Stomach (tissue), 9 donors: ENCODE results near the gene CAPN9. TPM values are rescaled to one million over a fixed set of nuclear protein-coding genes. Genes with fewer than 3 reads are reported as not detected.

Source experiments
- DNase-seq, 2 donors: peaks; one replicate each; pipeline versions ENCODE4 v3.0.0 to v3.0.0-alpha.2; 2013 to 2019
- H3K27ac ChIP-seq, 5 donors: fragments of 200-600 bp in 4 of 5; sonication (generic) in 4 of 5; one replicate each; pipeline ENCODE4 v1.5.1; 2013 to 2019; ENCODE audit warnings: mild to moderate bottlenecking in 1 of 5, moderate library complexity in 1 of 5
- H3K27me3 ChIP-seq, 3 donors: fragments of 200-600 bp; sonication (generic); one replicate each; pipeline ENCODE4 v1.5.1; 2017 to 2019; ENCODE audit warnings: mixed run types in 1 of 3
- H3K36me3 ChIP-seq, 4 donors: fragments of 200-600 bp; sonication (generic); 1 replicate in 3 of 4; 2 replicates in 1 of 4; pipeline ENCODE4 v1.5.1; 2016 to 2019
- H3K4me1 ChIP-seq, 4 donors: fragments of 200-600 bp; sonication (generic); one replicate each; pipeline ENCODE4 v1.5.1; 2016 to 2019
- H3K4me3 ChIP-seq, 4 donors: fragments of 200-600 bp; sonication (generic) in 3 of 4; one replicate each; pipeline ENCODE4 v1.5.1; 2016 to 2019; ENCODE audit warnings: mild to moderate bottlenecking in 1 of 4
- H3K9me3 ChIP-seq, 4 donors: fragments of 200-600 bp; sonication (generic); one replicate each; pipeline ENCODE4 v1.5.1; 2016 to 2019
- EP300 ChIP-seq: sonication (generic); formaldehyde crosslinking; IDR thresholded peaks from one replicate; pipeline ENCODE4 v1.6.1; 2017; ENCODE audit warnings: antibody characterized with exemption
- POLR2A ChIP-seq, 4 donors: fragments of 450-650 bp; IDR thresholded peaks; one replicate each; pipeline ENCODE4 v1.6.1; 2016; ENCODE audit warnings: antibody characterized with exemption in 4 of 4, control low read depth in 2 of 4, mild to moderate bottlenecking in 1 of 4, moderate library complexity in 1 of 4
- POLR2AphosphoS5 ChIP-seq, 3 donors: sonication (generic); formaldehyde crosslinking; IDR thresholded peaks; one replicate each; pipeline ENCODE4 v1.6.1; 2016; ENCODE audit warnings: antibody characterized with exemption in 3 of 3
- WGBS, 5 donors: extraction: QIAGEN DNeasy Blood & Tissue Kit in 3 of 5; methylation state at CpG; one replicate each; pipeline versions ENCODE4 v1.1.5 to v1.1.7; 2013 to 2018; 5-methylcytosine and 5-hydroxymethylcytosine counted together
- intact Hi-C: fragments of 100-400 bp; cut with DNase I; formaldehyde crosslinking; loops from one replicate; pipeline ENCODE4 v1.15.1; 2023; ENCODE audit warnings: low total_unique reads
- polyA plus RNA-seq, 3 donors: library from polyadenylated mRNA; stranded (reverse); fragments of 200-250 nt; gene quantifications; one replicate each; pipeline ENCODE4 v1.2.3, GENCODE V29; 2013
- total RNA-seq, 5 donors: library from RNA; depleted of rRNA; stranded (reverse); fragments of >200 nt; gene quantifications; one replicate each; pipeline versions ENCODE4 v1.1.0 to v1.2.3, GENCODE V29; 2014 to 2016
- TF ChIP-seq, protein P1 (sequence below), 7 experiments: fragments of 450-650 bp in 4 of 7; fragments of 200-600 bp in 3 of 7; sonication (generic) in 3 of 7; IDR thresholded peaks; one replicate each; pipeline ENCODE4 v1.5.1; 2016 to 2019; ENCODE audit warnings: antibody characterized with exemption in 7 of 7, control low read depth in 2 of 7, mild to moderate bottlenecking in 1 of 7
- donor health status: healthy with polysubstance abuse.
- donor health status: Bipolar disorder and iron deficiency.
- donor health status: healthy.

The CAPN9 gene
- total and polyA plus RNA-seq, 8 donors, result 2.6 to 68.3 (median 46.7) TPM

DNA sequence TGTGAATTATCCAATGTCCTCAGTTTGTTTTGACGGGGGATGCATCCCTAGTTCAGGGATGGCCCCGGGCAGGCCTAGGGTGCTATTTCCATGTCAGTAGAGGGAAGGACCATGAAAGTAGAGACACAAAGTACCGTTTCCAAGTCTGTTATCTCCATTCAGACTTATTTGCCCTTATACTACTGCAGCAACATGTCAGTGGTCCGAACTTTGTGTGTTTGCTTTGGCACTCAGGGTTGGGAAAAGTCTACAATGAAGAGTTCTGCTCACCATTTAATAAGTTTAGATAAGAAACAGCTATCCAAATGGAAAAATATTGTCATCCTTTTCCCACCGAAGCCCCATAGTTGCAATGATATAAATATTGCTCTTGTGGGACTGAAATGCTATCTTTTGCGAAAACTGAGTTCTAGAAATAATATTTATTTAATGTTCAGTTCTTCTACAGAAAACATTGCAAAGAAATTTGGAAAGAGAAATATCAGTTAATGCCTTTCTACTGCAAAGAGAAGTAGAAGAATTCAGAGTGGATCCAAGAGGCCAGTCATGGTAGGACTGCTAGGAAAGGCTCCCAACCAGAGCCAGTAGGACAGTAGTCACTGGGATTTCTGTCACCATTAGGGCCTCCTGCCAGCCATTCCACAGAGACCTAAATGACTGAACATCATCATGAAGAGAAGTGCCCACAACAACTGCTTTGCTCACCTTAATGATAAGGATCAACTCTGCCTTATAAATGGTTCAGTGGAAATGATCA is 21.8 kb upstream of the CAPN9 start:
- WGBS, 5 donors, result 42 to 62% (median 52%) methylated on average over 6 of the region's 6 CpGs
- H3K4me1 ChIP-seq, result peaks cover 6 to 10% (median 7%) of the 10 kb centered on the region in 4 donors
- TF ChIP-seq POLR2AphosphoS5 (IDR thresholded peaks at IDR 0.05), result no peak
- TF ChIP-seq, protein P1, sequence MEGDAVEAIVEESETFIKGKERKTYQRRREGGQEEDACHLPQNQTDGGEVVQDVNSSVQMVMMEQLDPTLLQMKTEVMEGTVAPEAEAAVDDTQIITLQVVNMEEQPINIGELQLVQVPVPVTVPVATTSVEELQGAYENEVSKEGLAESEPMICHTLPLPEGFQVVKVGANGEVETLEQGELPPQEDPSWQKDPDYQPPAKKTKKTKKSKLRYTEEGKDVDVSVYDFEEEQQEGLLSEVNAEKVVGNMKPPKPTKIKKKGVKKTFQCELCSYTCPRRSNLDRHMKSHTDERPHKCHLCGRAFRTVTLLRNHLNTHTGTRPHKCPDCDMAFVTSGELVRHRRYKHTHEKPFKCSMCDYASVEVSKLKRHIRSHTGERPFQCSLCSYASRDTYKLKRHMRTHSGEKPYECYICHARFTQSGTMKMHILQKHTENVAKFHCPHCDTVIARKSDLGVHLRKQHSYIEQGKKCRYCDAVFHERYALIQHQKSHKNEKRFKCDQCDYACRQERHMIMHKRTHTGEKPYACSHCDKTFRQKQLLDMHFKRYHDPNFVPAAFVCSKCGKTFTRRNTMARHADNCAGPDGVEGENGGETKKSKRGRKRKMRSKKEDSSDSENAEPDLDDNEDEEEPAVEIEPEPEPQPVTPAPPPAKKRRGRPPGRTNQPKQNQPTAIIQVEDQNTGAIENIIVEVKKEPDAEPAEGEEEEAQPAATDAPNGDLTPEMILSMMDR (IDR thresholded peaks at IDR 0.05), result no peak
- TF ChIP-seq EP300, result no peak
- no peak for TF ChIP-seq POLR2A (IDR thresholded peaks at IDR 0.05)
- H3K27me3 ChIP-seq, result no peaks in the 10 kb centered on the region
- H3K4me3 ChIP-seq, result no peak overlapping the region
- H3K9me3 ChIP-seq, result peaks cover 0 to 12% (median 6%) of the 10 kb centered on the region in 4 donors
- H3K27ac ChIP-seq, result no peak overlapping the region
- DNase-seq, result peak in 1 of 2 donors; percentile 48
- intact Hi-C loops, result no loop called here
- no peaks in the 10 kb centered on the region for H3K36me3 ChIP-seq

DNA sequence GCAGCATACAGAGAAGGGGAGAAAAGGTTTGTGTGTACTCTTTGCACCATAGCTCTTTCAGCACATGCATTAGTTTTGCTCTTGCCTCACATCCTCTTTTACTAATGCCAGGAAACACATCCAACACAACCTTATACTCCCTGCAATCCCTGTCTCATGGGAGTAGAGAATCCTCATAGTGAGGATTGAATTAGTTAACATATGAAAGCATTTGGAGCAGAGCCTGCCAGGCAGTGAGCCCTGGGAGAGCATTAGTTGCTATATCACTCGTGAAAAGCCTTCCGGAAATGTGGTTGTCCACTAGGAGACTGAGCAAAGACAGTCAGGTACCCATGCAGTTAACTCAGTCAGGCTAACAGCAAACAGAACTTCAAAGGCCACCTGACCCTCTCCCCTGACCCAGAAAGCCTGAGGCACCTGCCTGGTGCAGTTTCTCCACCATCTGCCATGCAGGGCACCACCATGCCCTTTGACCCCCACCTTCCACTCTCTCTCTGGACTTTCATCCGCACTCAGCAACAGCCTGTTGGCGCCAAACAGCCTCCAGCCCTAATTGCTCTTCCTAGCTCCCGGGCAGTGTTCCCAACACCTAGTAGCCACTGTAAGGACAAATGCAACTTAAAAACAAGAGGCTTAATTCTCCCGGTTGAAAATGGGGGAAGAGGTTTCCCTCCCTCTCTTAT is 18.3 kb upstream of the CAPN9 start:
- peak overlapping the region in 3 of 5 donors; percentile 32 to 62 (median 44) for H3K27ac ChIP-seq
- H3K27me3 ChIP-seq, result no peaks in the 10 kb centered on the region
- TF ChIP-seq POLR2A (IDR thresholded peaks at IDR 0.05) (no peak), EP300 (no peak), POLR2AphosphoS5 (IDR thresholded peaks at IDR 0.05) (no peak)
- TF ChIP-seq, protein P1 (IDR thresholded peaks at IDR 0.05), result no peak
- intact Hi-C loops, result no loop called here
- H3K4me1 ChIP-seq, result peaks cover 6 to 18% (median 12%) of the 10 kb centered on the region in 4 donors
- no peaks in the 10 kb centered on the region for H3K9me3 ChIP-seq
- DNase-seq, result peak; percentile 60 to 68
- H3K36me3 ChIP-seq, result no peaks in the 10 kb centered on the region
- 33 to 53% (median 41%) methylated on average over 6 of the region's 6 CpGs for WGBS, 5 donors
- no peak overlapping the region for H3K4me3 ChIP-seq

DNA sequence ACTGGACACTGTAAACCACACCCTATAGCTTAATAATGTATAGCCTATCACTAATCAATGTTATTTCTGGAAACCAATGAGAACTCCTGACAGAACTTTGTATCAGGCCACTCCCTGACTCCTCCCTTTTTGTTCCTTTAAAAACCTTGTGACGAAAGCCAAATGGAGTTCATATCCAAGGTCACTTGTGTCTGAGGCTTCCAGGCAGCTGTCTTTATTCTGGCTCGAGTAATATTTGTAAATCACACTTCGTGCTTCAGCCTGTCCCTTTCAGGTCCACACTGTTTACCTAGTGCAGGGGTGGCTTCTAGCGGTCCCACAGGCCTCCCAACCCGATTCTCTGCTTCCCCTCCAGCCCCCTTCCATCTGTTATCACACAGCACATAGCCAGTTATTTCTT is 16.2 kb upstream of the CAPN9 start:
- H3K36me3 ChIP-seq, result no peaks in the 10 kb centered on the region
- no peaks in the 10 kb centered on the region for H3K27me3 ChIP-seq
- peak overlapping the region in 4 of 5 donors; percentile 43 to 64 (median 53) for H3K27ac ChIP-seq
- TF ChIP-seq, protein P1 (IDR thresholded peaks at IDR 0.05), result no peak
- TF ChIP-seq POLR2AphosphoS5 (IDR thresholded peaks at IDR 0.05), result no peak
- no peak for TF ChIP-seq EP300
- no peak for TF ChIP-seq POLR2A (IDR thresholded peaks at IDR 0.05)
- peak in 1 of 2 donors; percentile 63 for DNase-seq
- no peaks in the 10 kb centered on the region for H3K9me3 ChIP-seq
- 7 to 19% (median 16%) methylated on average over 5 of the region's 5 CpGs for WGBS, 5 donors
- intact Hi-C loops, result no loop called here
- H3K4me3 ChIP-seq, result no peak overlapping the region
- peaks cover 6 to 18% (median 12%) of the 10 kb centered on the region in 4 donors for H3K4me1 ChIP-seq

DNA sequence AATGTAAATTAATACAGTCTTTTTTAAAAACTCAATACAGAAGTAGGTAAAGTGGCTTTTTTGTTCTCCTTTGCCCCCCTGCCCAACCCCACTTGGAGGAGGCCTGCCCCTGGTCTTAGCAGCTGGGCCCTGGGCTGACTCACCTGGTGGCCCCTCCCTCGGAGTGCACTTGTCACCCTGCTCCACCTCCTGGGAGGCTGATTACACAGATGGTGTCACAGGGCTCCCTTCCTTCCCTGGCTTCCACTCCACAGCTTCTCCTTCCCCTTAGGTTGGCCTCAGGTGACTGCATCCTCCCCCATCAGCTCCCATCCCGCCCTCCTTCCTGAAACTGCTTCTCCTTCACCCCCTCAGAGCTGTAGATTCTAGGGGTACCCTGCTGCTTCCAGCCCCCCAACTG is 11.7 kb upstream of the CAPN9 start:
- no peaks in the 10 kb centered on the region for H3K36me3 ChIP-seq

More for the DNA sequence above, 11.7 kb upstream of the CAPN9 start:
- no peak overlapping the region for H3K4me3 ChIP-seq
- peaks cover 0 to 10% (median 4%) of the 10 kb centered on the region in 4 donors for H3K4me1 ChIP-seq
- no peak overlapping the region for H3K27ac ChIP-seq
- intact Hi-C loops, result no loop called here
- WGBS, 5 donors, result 28 to 63% (median 44%) methylated on average over 2 of the region's 2 CpGs
- peak; percentile 63 to 86 for DNase-seq
- no peaks in the 10 kb centered on the region for H3K27me3 ChIP-seq
- H3K9me3 ChIP-seq, result no peaks in the 10 kb centered on the region
- TF ChIP-seq POLR2AphosphoS5 (IDR thresholded peaks at IDR 0.05), result peak in 1 of 3 donors; percentile 35
- TF ChIP-seq EP300, result no peak
- TF ChIP-seq, protein P1 (IDR thresholded peaks at IDR 0.05), result no peak
- TF ChIP-seq POLR2A (IDR thresholded peaks at IDR 0.05), result no peak
